ENCODE measurements around the gene ZNF619.

DNA sequence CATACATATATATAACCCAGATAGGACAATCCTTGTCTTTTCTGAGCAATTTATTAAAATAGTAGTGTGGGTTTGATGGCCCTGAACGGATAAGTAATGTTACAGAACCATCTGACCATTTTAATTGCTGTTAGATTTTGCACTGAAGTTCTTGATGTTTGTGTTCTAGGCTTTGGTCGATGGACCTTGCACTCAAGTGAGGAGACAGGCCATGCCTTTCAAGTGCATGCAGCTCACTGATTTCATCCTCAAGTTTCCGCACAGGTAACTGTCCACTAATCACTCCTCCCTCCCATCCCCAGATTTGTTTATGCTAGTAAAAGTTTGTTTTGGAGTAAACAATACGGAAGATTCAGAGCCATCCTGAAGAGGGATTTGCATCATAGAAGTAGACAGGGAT is 18.4 kb upstream of the ZNF619 start:
- TF ChIP-seq, protein P1, sequence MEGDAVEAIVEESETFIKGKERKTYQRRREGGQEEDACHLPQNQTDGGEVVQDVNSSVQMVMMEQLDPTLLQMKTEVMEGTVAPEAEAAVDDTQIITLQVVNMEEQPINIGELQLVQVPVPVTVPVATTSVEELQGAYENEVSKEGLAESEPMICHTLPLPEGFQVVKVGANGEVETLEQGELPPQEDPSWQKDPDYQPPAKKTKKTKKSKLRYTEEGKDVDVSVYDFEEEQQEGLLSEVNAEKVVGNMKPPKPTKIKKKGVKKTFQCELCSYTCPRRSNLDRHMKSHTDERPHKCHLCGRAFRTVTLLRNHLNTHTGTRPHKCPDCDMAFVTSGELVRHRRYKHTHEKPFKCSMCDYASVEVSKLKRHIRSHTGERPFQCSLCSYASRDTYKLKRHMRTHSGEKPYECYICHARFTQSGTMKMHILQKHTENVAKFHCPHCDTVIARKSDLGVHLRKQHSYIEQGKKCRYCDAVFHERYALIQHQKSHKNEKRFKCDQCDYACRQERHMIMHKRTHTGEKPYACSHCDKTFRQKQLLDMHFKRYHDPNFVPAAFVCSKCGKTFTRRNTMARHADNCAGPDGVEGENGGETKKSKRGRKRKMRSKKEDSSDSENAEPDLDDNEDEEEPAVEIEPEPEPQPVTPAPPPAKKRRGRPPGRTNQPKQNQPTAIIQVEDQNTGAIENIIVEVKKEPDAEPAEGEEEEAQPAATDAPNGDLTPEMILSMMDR (IDR thresholded peaks at IDR 0.05) = no peak
- TF ChIP-seq POLR2A (IDR thresholded peaks at IDR 0.05) = no peak

Data from thyroid gland (tissue), 4 donors.